Osteocyte (in vitro differentiated cells): ENCODE data around the gene POU6F1. TPM values are rescaled to one million over a fixed set of nuclear protein-coding genes. Genes with fewer than 3 reads are reported as not detected.

Experiments
- DNase-seq: peaks from one replicate; pipeline ENCODE4 v3.0.0; 2021; ENCODE audit warnings: mixed read lengths; ENCODE audit not compliant: unreplicated experiment; ENCODE audit errors: extremely low spot score
- H3K27ac Mint-ChIP-seq: one replicate; pipeline ENCODE4 v1.8.0; 2021; ENCODE audit warnings: mild to moderate bottlenecking, mixed read lengths; ENCODE audit not compliant: unreplicated experiment
- H3K27me3 Mint-ChIP-seq: one replicate; pipeline ENCODE4 v1.8.0; 2021; ENCODE audit warnings: mixed read lengths; ENCODE audit not compliant: unreplicated experiment
- H3K36me3 Mint-ChIP-seq: one replicate; pipeline ENCODE4 v1.8.0; 2021; ENCODE audit warnings: mixed read lengths; ENCODE audit not compliant: unreplicated experiment
- H3K4me1 Mint-ChIP-seq: one replicate; pipeline ENCODE4 v1.8.0; 2021; ENCODE audit warnings: mixed read lengths; ENCODE audit not compliant: unreplicated experiment
- H3K4me3 Mint-ChIP-seq: one replicate; pipeline ENCODE4 v1.8.0; 2021; ENCODE audit warnings: mild to moderate bottlenecking, moderate library complexity, mixed read lengths; ENCODE audit not compliant: unreplicated experiment
- H3K9me3 Mint-ChIP-seq: one replicate; pipeline ENCODE4 v1.8.0; 2021; ENCODE audit warnings: mixed read lengths; ENCODE audit not compliant: unreplicated experiment
- CTCF ChIP-seq: fragments of 200-600 bp; sonication (generic); IDR thresholded peaks from 2 replicates; pipeline ENCODE4 v1.5.0; 2021; ENCODE audit warnings: antibody characterized with exemption, mild to moderate bottlenecking, moderate library complexity
- total RNA-seq: library from RNA; stranded (reverse); gene quantifications from 2 replicates; pipeline ENCODE4 v1.2.1, GENCODE V29; 2021

The POU6F1 gene
- total RNA-seq, 1 donor from 2014 or later, result 19.2 TPM

GRCh38 chr12:51209259-51209658, 8.6 kb downstream of the POU6F1 start:
- DNase-seq, result no peak
- no peaks in the 10 kb centered on the region for H3K9me3 Mint-ChIP-seq
- no peak overlapping the region for H3K27ac Mint-ChIP-seq
- no peak for TF ChIP-seq CTCF
- no peaks in the 10 kb centered on the region for H3K27me3 Mint-ChIP-seq
- no peak overlapping the region for H3K4me3 Mint-ChIP-seq
- H3K36me3 Mint-ChIP-seq, result peaks cover 10% of the 10 kb centered on the region
- no peaks in the 10 kb centered on the region for H3K4me1 Mint-ChIP-seq

- Mint-ChIP-seq H3K9me3 (no peaks in the 10 kb centered on the region), H3K4me1 (no peaks in the 10 kb centered on the region), H3K4me3 (no peak overlapping the region), H3K36me3 (peaks cover 12% of the 10 kb centered on the region), H3K27me3 (no peaks in the 10 kb centered on the region), H3K27ac (no peak overlapping the region)
- no peak for TF ChIP-seq CTCF
- no peak for DNase-seq
Observed at GRCh38 chr12:51208016-51208660, 9.7 kb downstream of the POU6F1 start.

GRCh38 chr12:51205350-51205749, 12.5 kb downstream of the POU6F1 start:
- H3K9me3 Mint-ChIP-seq, result no peaks in the 10 kb centered on the region

GRCh38 chr12:51202718-51203117, 15.1 kb downstream of the POU6F1 start:
- TF ChIP-seq CTCF, result no peak
- Mint-ChIP-seq H3K4me3 (no peak overlapping the region), H3K27me3 (no peaks in the 10 kb centered on the region), H3K9me3 (no peaks in the 10 kb centered on the region), H3K36me3 (peaks cover 6% of the 10 kb centered on the region), H3K4me1 (no peaks in the 10 kb centered on the region), H3K27ac (no peak overlapping the region)
- DNase-seq, result no peak

More at GRCh38 chr12:51205350-51205749, 12.5 kb downstream of the POU6F1 start:
- Mint-ChIP-seq H3K27me3 (no peaks in the 10 kb centered on the region), H3K4me1 (no peaks in the 10 kb centered on the region), H3K4me3 (no peak overlapping the region), H3K36me3 (peaks cover 10% of the 10 kb centered on the region), H3K27ac (no peak overlapping the region)
- no peak for DNase-seq
- no peak for TF ChIP-seq CTCF

GRCh38 chr12:51200806-51201205, 17.1 kb downstream of the POU6F1 start:
- no peaks in the 10 kb centered on the region for H3K27me3 Mint-ChIP-seq
- no peak overlapping the region for H3K4me3 Mint-ChIP-seq
- no peak for DNase-seq
- no peaks in the 10 kb centered on the region for H3K4me1 Mint-ChIP-seq
- peaks cover 2% of the 10 kb centered on the region for H3K36me3 Mint-ChIP-seq
- H3K27ac Mint-ChIP-seq, result no peak overlapping the region
- no peak for TF ChIP-seq CTCF
- no peaks in the 10 kb centered on the region for H3K9me3 Mint-ChIP-seq
